ENCODE measurements around the gene ZNF346. TPM values are rescaled to one million over a fixed set of nuclear protein-coding genes. Genes with fewer than 3 reads are reported as not detected.

The ZNF346 gene
- total and polyA plus RNA-seq, 10 of the 15 experiments (the other 5 are each of a cell fraction or from before 2014, with no cell fraction given), result 6.5 to 30.2 (median 24.0) TPM

GRCh38 chr5:177085985-177086653 is 63.6 kb downstream of the ZNF346 start:
- DNase-seq (ENCODE audit: low read depth, low spot score), result no peak
- RAD21 ChIA-PET (ENCODE audit: unreplicated experiment), result interaction anchor here (0.5 to 4.2 kb wide), 5 partner anchors 12 to 731 kb away, joined by 3 to 17 read pairs (median 3); no protein-coding TSS in a partner anchor
- Histone ChIP-seq H3K79me2 (ENCODE audit: control insufficient read depth, insufficient read depth, low read length) (no peaks in the 10 kb centered on the region), H3K4me2 (ENCODE audit: control insufficient read depth, insufficient read depth) (0 out of 2 replicates have a peak overlapping the region, but pooled peaks have one; percentile 17), H3K9ac (ENCODE audit: control insufficient read depth, insufficient read depth, low read length) (no peak overlapping the region), H2AFZ (ENCODE audit: control insufficient read depth, low read depth, low read length) (no peak overlapping the region), H4K20me1 (ENCODE audit: control insufficient read depth, insufficient read depth) (no peaks in the 10 kb centered on the region), H3K27ac (ENCODE audit: control insufficient read depth, insufficient read depth) (no peak overlapping the region), H3K4me1 (ENCODE audit: control insufficient read depth, insufficient read depth, low read length) (0 out of 2 replicates have a peak, but pooled peaks cover 2% of the 10 kb centered on the region), H3K9me3 (replicated peaks; ENCODE audit: control insufficient read depth, insufficient read depth, low read length) (no peaks in the 10 kb centered on the region), H3K27me3 (replicated peaks in 1 of 2; ENCODE audit: control insufficient read depth in 2 of 2, insufficient read depth in 2 of 2, low read length in 1 of 2) (peaks cover 0 to 4% of the 10 kb centered on the region in 2 experiments; a peak in 3 of 4 replicates), H3K36me3 (ENCODE audit: control insufficient read depth in 2 of 2, insufficient read depth in 2 of 2, low read length in 1 of 2) (no peaks in the 10 kb centered on the region), H3K4me3 (no peak overlapping the region)
- POLR2A ChIA-PET, result interaction anchor here (0.6 kb wide), 1 partner anchor 158 kb away, joined by 5 read pairs; no protein-coding TSS in a partner anchor
- no TSS peak for BruUV-seq (replicated peaks)
- SMC1A ChIA-PET (ENCODE audit: uncharacterized antibody, unreplicated experiment), result interaction anchor here (0.9 to 2.2 kb wide), 3 partner anchors 15 to 81 kb away, joined by 3 to 10 read pairs (median 3); no protein-coding TSS in a partner anchor
- CTCF ChIA-PET, result interaction anchor here (0.6 to 3.5 kb wide), 11 partner anchors 12 to 425 kb away, joined by 3 to 46 read pairs (median 4); no protein-coding TSS in a partner anchor
- 0 out of 3 replicates have a peak, but pooled peaks of 1 of the 2 experiments have one; percentile 3 for TF ChIP-seq EGR1 (IDR thresholded peaks at IDR 0.05; ENCODE audit: borderline replicate concordance in 1 of 2, low read depth in 2 of 2, low read length in 2 of 2)
- no peak for TF ChIP-seq REST (IDR thresholded peaks at IDR 0.05; ENCODE audit: low read depth, low read length)
- intact Hi-C loops (cut with micrococcal nuclease; ENCODE audit: unreplicated experiment), result no loop called here
- no peak for FAIRE-seq
- WGBS (ENCODE audit: insufficient coverage, insufficient replicate concordance, low lambda C conversion rate, missing lambda C conversion rate), result 61% methylated on average over 10 of the region's 13 CpGs
- in situ Hi-C loops (cut with MboI), result no loop called here
- no peak for ATAC-seq
